Activated naive CD4-positive, alpha-beta T cell treated with anti-CD3 and anti-CD28 coated beads, Interleukin-2, amount 50 U/mL, for 16 hours (primary cell): ENCODE results near the gene TTC22.
A peak's percentile ranks its signal among the peaks of the same experiment; 100 is the strongest.

Experiments
- DNase-seq: peaks from one replicate; pipeline ENCODE4 v3.0.0-alpha.2; 2020

The TTC22 gene

DNA sequence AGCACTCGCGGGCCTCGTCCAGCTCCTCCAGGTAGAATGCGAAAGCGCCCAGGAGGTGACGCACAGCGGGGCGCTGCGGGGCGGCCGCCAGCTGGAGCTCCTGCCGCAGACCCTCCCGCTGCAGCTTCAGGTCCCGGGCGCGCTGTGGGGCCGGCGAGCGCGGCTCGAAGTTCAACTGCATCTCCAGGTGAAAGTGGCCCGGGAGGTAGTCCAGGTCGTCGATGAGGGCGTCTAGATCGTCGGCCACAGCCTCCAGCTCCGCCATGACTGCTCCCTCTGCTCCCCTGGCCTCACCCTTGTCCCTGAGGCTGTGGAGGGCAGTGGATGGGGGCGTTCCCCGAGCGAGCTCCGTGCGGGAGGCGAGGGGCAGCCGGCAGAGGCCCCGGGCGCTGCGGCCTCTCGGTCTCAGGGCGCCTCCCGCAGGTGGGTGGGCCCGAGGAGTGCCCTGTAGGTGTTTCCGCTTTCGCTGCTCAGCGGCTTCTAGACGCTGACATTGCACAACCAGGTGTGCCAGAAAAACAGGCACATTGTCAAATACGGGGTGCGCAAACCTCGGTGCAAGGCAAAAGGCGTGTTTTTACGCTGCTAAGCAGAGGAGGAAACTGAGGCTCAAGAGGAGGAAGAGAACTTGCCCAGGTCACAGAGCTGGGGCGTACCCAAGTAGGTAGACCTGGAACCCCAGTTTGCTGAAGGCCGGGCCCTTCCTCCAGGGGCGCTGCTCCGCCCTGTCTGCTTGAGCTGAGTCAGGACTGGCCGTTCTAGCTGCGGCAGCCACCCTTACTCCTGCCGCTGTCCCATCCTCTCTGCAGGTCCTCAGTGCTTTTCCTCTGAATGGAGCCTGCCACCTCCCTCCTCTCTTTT lies at the start of gene TTC22:
TSS of gene TTC22 (minus strand) at position 425 of the 861 bp plus-strand sequence. CDS start at position 265, 160 bp downstream.
- peak; percentile 75 for DNase-seq

DNA sequence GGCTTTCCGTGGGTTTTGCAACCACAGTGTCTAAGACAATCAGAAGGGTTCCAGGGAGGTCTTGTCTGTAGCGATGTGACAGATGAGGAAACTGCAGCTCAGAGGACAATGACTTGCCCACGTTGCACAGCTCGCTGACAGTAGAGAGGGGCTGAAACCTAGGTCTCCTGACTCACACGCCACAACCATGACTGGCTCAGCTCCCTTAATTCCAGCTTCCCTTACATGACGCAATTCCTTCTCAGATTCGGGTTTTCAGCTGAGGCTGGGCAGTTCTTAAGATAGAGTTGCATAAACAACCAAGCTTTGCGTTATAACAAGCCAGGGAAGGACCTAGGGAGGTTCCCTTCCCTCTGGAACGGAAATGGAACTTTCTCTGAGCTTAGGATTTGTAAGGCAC lies 49.6 kb upstream of the TTC22 start:
- DNase-seq, result no peak

DNA sequence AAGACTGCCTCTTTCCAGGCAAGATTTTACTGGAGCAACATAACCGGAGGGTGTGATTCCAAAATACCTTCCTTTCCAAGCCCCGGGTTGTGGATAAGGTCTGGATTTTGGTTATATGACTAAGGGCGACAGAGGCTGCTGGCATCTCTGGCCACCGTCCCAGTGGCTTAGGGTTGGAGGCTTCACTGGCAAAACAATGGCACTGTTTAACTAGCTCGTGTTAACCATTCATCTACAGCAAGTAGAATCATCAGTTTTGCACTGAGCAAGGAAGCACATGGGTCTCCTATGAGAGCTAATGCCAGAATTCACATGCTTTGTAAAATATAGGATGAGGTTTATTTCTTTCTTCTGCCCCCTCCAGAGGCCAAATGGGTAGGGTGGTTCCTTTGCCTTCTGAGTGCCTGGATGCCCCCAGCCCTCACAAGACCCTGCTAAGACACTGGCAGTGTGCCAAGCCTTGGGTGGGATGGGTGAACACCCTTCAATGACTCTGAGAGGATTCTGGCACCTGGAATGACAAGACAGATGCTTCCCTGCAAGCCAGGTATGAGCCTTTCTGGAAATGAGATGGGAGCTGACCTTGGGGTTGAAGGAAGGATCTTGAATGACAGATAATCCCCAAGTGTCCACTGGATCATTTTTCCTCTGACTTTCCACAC lies 49.1 kb upstream of the TTC22 start:
- DNase-seq, result no peak

DNA sequence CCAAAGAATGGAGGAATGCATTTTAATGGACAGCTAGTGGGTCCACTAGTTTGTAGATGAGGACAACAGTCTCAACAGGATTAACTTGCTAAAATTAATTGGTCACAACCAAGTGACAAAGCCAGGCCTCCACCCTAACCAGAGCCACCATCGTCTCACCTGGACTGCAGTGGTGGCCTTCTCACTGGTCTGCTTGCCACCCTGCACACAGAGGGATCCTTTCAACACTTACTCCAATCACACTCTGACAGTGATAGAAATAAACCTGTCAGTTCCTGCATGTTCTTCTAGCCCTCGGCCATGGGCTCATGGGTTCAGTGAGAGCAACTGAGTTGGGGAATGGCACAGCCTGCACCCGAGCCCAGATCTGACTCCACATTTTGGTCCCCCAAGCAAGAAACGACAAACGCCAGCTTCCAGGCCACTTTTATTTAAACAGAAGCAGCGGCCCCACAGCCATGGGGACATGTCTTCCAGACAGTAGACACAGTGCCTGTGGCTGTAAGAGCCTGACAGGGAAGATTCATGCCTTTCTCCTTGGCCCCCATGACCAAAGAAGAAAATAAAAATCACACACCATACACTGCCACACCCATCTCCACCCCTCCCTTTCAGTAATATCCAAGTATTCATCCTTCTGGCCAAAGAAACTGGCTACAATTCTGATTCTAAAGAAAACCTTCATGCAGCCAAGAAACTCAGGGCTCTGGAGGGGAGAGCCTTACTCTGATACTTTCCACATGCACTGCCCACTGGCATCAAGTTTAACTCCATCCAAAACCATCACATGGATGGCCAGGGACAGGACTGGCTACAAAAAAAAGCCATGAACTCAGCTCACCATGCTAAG lies 48.3 kb upstream of the TTC22 start:
- DNase-seq, result no peak

DNA sequence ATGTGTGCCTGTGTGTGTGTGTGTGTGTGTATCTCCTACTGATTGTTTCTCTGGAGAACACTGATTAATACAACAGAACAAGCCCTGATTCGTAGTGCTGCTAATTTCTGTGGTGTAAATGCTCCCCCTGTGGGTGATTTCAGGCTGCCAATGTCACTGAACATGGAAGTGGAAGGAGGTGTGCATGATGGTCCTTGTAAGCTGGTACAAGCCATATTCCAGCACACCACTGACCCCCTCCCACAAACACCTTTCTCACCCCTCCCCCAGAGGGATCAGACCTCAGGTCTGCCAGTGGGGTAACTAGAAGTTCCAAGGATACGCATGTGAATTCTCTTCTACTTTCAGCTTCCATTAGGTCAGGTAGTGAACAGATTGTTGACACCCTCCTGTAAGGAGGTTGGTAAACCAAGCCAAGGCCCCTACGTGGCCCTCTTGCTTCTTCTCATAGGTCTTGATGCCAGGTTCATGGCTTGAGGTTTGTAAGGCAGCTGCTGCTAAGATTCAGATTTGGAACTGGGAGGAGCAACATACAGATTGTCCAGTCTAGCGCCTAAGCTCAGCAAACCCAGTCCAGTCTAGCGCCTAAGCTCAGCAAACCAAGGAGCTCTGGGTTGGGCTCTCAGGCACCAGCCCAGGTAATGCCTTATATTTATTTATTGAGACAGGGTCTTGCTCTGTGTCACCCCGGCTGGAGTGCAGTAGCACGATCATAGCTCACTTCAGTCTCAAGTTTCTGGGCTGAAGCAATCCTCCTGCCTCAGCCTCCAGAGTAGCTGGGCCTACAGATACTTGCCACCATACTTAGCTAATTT lies 47.2 kb upstream of the TTC22 start:
- DNase-seq, result no peak

DNA sequence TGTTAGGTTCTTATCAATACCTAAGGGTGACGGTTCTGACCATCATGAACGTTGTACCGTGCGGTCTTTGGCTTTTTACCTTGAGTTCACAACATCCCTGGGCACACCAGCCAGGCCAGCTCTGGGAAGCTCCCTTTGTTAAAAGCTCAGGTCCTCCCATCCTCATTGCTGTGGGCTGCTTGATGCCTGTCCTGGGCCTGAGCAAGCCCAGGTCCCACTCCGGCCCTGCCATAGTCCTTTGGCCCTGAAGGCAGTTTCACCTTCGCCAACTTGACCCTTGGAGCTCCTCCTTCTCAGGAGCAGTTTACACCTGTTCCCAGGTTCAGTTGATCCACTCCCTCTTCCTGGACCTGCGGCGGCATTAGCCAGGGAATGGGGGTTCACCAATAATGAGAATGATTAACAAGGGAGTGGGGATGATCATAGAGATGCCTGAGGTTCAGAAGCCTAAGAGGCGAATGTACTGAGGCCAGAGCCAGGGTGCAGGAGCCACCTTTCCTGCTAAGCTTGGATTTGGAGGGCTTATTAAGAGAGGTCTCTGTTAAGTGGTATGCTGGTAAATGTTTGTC lies 45.7 kb upstream of the TTC22 start:
- DNase-seq, result no peak

DNA sequence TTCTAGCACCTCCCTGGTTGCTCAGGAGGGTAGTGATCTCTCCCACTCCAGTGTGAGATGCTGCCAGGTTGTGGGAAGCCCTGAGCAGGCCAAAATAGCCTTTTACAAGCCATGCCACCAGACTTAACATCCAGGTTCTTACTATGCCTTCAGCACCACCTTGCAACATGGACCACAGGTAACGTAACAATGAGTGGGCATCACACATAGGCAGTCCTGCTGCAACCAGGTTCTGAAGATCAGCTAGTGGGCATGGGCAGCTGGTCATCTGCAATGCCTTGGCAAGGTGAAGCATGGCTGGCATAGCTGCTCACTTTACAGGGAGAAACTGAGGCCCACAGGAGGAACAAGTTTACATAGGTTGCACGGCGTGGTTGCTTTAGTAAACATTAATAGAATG lies 45.2 kb upstream of the TTC22 start:
- DNase-seq, result no peak

DNA sequence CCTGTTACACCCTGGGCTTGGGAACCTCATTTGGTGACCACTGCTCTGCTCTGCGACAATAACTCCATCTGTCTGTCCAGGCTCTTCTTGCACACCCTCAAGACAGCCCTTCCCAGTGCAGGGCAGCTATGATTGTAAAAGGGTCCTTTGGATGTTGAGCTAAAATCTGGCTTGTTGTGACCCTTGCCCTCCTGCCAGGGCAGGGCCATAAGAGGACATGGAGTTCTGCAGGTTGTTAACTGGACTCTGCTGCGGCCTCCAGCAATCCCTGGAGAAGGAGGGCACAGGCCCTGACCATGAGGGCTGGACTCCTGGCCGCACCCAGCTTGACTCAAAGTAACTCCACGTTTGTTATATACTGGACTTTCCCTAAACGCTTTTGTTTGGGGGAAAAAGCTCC lies 44.6 kb upstream of the TTC22 start:
- no peak for DNase-seq

DNA sequence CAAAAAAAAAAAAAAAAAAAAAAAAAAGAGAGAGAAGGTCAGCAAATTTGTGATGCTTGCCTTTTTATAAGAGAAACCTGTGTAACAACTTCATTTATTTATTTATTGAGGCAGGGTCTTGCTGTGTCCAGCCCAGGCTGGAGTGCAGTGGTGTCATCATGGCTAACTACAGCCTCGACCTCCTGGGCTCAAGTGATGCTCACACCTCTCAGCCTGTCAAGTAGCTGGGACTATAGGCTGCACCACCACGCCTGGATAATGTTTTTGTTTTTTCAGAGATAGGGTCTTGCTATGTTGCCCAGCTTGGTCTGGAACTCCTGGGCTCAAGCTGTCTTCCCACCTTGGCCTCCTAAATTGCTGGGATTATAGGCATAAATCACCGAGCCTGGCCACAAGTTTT lies 43.4 kb upstream of the TTC22 start:
- no peak for DNase-seq

DNA sequence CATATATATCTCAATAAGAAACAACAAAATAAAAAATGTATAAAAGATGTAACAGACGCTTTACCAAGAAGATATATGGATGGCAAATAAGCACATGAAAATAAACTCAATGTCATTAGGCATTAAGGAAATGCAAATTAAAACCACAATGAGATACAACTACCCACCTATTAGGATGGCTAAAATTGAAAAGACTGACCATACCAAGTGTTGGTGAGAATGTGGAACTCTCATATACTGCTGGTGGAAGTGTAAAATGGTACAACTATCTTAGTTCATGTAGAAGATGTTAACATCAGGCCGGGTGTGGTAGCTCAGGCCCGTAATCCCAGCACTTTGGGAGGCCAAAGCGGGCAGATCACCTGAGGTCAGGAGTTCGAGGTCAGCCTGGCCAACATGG lies 42.3 kb upstream of the TTC22 start:
- DNase-seq, result no peak

- no peak for DNase-seq
These were observed 41.8 kb upstream of the TTC22 start for GRCh38 chr1:54842963-54843362.

DNA sequence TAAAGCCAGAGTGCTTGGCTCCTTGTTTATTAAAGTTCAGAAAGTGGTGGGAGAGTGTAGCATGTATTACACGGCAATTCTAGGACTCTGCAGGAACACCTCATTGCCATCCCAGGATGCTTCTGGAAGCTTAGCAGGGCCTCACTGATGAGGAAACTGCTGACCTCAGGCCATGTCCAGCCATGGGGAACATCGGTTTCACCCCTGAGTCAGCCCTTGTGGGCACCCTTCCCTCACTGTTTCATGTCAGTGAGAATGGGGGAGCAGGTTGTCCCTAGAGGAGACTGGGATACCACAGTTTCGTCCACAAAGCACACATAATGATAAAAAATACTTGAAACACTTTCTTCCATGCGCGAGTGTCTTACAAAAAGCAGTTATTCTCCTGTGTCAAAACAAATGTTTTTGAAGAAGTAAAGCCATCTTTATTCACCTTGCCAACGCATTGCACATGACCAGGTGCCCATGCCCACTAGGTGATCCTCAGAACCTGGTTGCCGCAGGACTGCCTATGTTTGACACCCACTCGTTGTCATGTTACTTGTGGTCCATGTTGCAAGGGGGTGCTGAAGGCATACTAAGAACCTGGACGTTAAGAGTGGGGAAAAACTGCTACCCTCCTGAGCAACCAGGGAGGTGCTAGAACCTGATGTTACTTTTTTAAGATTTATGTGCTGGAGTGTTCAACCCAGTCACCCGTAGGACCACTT lies 41.2 kb upstream of the TTC22 start:
- DNase-seq, result no peak

GRCh38 chr1:54839824-54840223 lies 38.7 kb upstream of the TTC22 start:
- DNase-seq, result no peak

DNA sequence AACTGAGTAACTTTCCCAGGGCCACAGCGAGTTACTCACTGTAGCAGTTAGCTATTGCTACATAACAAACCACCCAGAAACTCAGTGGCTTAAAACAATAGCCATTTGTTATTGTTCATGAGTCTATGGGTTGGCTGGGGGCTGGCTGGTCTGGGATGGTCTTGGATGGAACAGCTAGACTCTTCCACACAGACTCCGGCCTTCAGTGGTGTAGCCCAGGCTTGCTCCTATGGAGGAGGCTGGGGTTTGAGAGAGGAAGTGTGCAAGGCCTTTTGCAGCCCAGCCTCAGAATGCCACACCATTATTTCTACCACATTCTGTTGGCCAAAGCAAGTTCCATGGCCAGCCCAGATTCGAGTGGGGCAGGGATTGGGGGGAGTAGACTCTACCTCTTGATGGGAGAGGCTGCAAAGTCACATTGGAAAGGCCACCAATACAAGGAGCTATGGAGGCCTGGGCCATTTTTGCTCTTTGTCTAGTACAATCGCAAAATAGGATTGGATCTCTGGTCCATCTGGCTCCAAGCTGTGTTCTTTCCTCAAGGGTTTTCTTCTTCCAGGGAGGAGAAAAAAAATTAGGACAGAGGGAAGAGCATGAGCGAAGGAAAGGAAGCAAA lies 37.5 kb upstream of the TTC22 start:
- no peak for DNase-seq

DNA sequence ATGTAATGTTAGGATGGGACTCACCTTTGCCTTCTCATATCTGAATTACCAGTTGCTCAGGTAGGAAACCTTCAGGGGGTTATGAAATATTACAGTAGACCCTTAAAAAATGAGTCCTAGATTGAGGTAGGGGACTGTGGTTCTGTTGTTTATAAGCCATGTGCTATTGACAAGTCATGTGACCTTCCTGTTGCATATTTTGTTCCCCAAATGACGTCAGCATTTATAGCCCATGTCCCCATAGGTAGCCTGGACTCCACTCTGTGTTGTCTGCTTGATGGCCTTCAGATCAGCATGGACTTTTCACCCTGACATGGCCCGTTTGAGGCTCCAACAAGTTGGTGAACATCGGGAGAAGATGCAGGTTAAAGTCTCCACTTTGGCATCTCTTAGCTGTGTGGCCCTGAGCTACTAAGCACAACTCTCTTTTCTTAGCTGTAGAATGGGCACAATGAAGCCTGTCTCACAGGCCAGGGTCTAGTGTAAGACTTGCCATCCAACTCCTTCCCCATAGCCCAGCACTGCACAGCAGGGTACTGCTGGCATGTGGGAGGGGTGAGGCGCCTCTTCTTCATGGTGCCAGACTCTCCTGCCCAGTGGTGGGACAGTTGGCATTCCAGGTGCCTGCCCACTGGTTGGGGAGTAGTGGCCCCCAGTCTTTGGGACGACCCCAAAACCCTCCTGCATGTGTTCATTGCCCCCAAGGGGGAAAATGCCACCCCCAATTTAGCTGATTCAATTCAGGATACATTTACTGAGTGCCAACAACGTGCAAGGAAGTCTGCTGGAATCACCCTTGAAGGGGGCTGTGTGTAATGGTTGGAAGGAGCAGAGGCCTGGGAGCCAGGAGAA lies 36.1 kb upstream of the TTC22 start:
- DNase-seq, result no peak

GRCh38 chr1:54836594-54836993 lies 35.5 kb upstream of the TTC22 start:
- DNase-seq, result no peak

GRCh38 chr1:54835970-54836369 lies 34.8 kb upstream of the TTC22 start:
- DNase-seq, result no peak

GRCh38 chr1:54835131-54835898 lies 34.2 kb upstream of the TTC22 start:
- no peak for DNase-seq

DNA sequence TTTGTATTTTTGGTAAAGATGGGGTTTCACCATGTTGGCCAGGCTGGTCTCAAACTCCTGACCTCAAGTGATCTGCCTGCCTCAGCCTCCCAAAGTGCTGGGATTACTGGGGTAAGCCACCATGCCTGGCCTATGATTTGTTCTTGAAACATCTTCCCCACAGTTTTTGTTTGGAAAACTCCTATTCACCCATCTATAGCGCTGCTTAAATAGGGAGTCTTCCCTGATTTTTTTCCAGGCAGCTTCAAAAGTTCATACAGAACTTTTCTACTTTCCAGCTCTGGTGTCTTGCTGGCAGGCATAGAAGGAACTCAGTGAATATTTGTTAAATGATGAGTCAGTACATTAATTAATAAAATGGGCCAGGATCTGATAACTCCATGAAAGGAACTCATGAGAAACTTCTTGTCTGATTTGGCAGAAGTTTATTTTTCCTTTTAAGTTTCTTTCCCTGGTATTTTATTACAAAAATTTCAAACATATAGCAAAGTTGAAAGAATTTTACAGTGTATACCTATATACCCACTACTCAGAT lies 33.0 kb upstream of the TTC22 start:
- DNase-seq, result no peak
